SK-N-MC (cell line): Measurements from ENCODE around the gene ZPBP.

ENCODE experiments used
- DNase-seq: peaks from one replicate; pipeline ENCODE4 v3.0.0-alpha.2; 2011; ENCODE audit warnings: low read depth, low spot score
- H3K27ac ChIP-seq: fragments of 200-600 bp; sonication (generic); 2 replicates; pipeline ENCODE4 v1.5.1; 2016; ENCODE audit warnings: mixed run types
- H3K36me3 ChIP-seq: fragments of 200-600 bp; sonication (generic); 2 replicates; pipeline ENCODE4 v1.6.1; 2017; ENCODE audit warnings: antibody characterized with exemption, low read length, mixed read lengths; ENCODE audit not compliant: insufficient read depth
- H3K4me3 ChIP-seq: fragments of 200-600 bp; sonication (generic); 2 replicates; pipeline ENCODE4 v1.5.1; 2016
- H3K9ac ChIP-seq: fragments of 200-600 bp; sonication (generic); 2 replicates; pipeline ENCODE4 v1.8.0; 2017; ENCODE audit warnings: mixed run types, mixed read lengths; ENCODE audit not compliant: insufficient read length
- H3K9me3 ChIP-seq: fragments of 200-600 bp; sonication (generic); 2 replicates; pipeline ENCODE4 v1.6.1; 2017; ENCODE audit warnings: low read depth, mild to moderate bottlenecking, antibody characterized with exemption, low read length, moderate library complexity, mixed read lengths
- EZH2 ChIP-seq: fragments of 200-600 bp; sonication (generic); IDR thresholded peaks from one replicate; pipeline ENCODE4 v1.6.1; 2017; ENCODE audit warnings: antibody characterized with exemption
- FOXP2 ChIP-seq: optimal IDR thresholded peaks from 2 replicates; pipeline ENCODE3; 2011; ENCODE audit warnings: mild to moderate bottlenecking, moderate library complexity; ENCODE audit not compliant: insufficient read depth; ENCODE audit errors: extremely low read length, control extremely low read depth
- POLR2AphosphoS5 ChIP-seq: IDR thresholded peaks from 2 replicates; pipeline ENCODE4 v1.6.1; 2012; ENCODE audit warnings: mild to moderate bottlenecking, low read depth, low read length, borderline replicate concordance

Gene ZPBP

DNA sequence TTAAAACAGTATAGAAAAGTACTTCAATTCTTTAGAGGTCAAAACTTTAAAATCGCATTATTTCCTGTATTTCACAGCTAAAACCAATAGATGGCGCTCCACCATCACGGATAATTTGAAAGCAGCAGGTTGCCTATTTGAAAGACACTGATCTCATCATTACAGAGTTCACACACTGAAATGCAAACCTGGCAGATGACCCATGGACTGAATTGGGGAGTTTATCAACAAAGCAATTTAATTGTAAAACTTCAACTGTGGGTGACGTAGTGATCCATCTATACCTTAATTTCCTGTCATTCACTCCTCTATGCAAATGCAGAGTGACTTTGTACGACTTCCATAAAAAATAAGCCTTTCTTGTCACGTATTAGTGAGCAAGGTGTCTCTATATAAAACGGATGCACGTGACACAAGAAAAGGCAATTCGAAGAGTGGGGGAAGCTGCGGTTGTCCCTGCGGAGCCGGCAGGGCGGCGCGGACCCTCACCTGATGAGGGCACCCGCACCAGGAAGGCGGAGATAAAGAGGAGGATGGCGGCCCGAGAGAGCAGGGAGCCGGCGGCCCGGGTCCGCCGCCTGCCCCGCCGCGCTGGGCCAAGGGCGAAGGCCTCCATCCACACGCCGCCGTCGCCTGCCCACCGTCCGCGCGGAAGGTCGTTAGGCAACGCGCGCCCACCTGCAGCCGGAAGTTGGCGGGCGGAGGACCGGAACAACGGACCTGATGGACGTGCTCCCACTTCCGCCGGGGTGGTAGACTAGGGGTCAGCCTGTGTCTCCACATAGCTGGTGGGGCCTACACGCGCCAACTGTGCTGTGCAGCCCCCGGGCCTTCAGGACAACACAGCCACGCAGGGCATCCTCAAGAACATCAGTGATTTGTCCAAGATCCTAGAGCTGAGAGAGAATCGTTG is at the start of gene ZPBP:
Gene ZPBP (minus strand): TSS at position 668 of the 913 bp plus-strand sequence. CDS start 52 bp downstream, at position 616.
- Histone ChIP-seq H3K4me3 (no peak within 1 kb of the TSS), H3K36me3 (no peaks in the 10 kb centered on the region), H3K9me3 (no peaks in the 10 kb centered on the region), H3K9ac (no peak within 1 kb of the TSS), H3K27ac (no peak within 1 kb of the TSS)
- peak; percentile 14 for DNase-seq
- TF ChIP-seq EZH2 (no peak), POLR2AphosphoS5 (no peak), FOXP2 (no peak)

DNA sequence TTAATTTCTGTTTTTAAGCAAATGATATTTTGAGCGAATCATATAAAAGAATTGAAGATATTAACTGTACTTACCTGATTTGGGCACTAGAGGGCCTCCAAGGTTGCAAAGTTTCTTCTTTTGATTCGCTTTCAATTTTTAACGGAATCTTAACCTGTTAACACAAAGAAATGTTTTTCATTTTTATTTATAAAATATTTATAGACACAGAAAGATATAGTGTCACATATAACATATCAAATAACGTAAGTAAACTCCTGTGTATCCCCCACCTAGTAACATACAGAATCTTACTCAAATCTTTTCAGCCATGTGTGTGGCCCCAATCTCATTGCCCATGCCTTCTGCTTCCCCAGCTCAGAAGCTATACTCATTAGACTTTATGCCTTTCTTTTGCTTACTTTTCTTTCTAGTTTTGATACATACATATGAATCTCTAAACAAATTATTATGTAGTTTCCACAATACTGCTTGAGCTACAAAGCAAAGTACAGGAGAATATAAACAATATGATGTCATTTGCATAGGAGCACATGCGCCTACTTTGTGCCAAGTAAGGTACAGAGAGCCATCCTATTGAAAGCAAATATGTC is 49.5 kb upstream of the ZPBP start:
- no peak overlapping the region for H3K27ac ChIP-seq
- H3K9ac ChIP-seq: no peak overlapping the region
- no peaks in the 10 kb centered on the region for H3K9me3 ChIP-seq
- no peak for TF ChIP-seq POLR2AphosphoS5
- no peak for TF ChIP-seq EZH2
- no peak for TF ChIP-seq FOXP2
- no peak overlapping the region for H3K4me3 ChIP-seq
- no peaks in the 10 kb centered on the region for H3K36me3 ChIP-seq
- DNase-seq: peak; percentile 12

GRCh38 chr7:50141854-50142253 is 48.8 kb upstream of the ZPBP start:
- H3K27ac ChIP-seq: no peak overlapping the region
- H3K9me3 ChIP-seq: no peaks in the 10 kb centered on the region
- no peaks in the 10 kb centered on the region for H3K36me3 ChIP-seq
- DNase-seq: no peak
- H3K9ac ChIP-seq: no peak overlapping the region
- no peak overlapping the region for H3K4me3 ChIP-seq
- TF ChIP-seq EZH2: no peak
- TF ChIP-seq FOXP2: no peak
- TF ChIP-seq POLR2AphosphoS5: no peak

DNA sequence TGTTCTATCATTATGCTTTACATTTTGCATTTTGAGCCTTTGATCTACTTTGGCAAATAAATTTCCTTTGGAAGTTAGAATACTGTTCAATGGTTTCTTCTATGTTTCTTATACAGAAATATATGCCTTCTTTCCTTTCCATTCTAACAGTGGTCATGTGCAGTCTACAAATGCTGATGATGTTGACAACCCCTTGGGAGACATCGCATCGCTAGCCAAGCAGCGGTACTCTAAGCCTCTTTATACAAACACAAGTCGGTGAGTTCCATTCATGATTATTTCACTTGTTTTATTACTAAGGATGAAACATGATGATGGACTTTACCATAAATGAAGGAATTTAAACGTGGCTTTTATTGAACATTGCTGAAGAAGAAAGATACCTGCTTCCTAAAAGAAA is 48.1 kb upstream of the ZPBP start:
- TF ChIP-seq FOXP2 (no peak), EZH2 (no peak), POLR2AphosphoS5 (no peak)
- no peak for DNase-seq
- Histone ChIP-seq H3K9me3 (no peaks in the 10 kb centered on the region), H3K9ac (no peak overlapping the region), H3K27ac (no peak overlapping the region), H3K36me3 (no peaks in the 10 kb centered on the region), H3K4me3 (no peak overlapping the region)

DNA sequence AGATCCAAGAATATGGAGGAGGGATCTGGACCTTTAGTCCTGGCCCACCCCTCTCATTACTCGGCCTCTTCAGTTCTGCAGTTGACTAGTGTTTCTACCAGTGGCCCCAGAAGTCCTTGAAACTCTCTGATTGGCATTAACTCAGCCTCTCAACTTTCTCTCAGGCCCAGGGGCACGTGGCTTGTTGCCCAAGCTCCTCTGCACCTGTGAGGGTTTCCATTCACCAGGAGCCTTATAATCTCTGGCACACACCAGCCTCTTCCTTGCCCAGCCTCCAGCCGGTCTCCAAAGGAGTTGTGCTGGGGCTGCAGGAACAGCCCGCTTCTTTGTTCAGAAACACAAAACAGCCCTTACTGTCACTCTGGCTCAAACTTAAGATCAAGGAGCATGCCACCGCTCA is 47.6 kb upstream of the ZPBP start:
- Histone ChIP-seq H3K27ac (no peak overlapping the region), H3K36me3 (no peaks in the 10 kb centered on the region), H3K4me3 (no peak overlapping the region), H3K9ac (no peak overlapping the region), H3K9me3 (no peaks in the 10 kb centered on the region)
- no peak for DNase-seq
- TF ChIP-seq POLR2AphosphoS5 (no peak), EZH2 (no peak)

DNA sequence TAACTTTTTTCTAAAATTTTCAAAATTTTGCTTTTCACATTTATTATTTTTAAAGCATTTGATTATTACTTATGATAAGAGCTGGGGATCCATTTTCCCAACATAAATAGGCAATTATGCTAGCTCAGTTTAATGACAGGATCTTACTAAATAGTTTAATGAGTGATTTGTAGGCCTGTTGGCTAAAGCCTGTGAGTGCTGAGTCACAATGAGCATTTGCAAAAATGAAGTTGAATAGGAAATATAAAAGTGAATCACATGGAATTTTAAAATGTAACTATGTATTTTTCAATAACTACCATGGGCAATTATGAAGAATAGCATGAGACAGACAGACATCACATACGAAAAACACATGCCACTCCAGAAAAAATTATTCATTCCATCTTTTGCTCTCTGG is 45.1 kb upstream of the ZPBP start:
- no peak for DNase-seq
- Histone ChIP-seq H3K36me3 (no peaks in the 10 kb centered on the region), H3K9me3 (no peaks in the 10 kb centered on the region), H3K9ac (no peak overlapping the region), H3K27ac (no peak overlapping the region), H3K4me3 (no peak overlapping the region)
- TF ChIP-seq FOXP2 (no peak), POLR2AphosphoS5 (no peak), EZH2 (no peak)

DNA sequence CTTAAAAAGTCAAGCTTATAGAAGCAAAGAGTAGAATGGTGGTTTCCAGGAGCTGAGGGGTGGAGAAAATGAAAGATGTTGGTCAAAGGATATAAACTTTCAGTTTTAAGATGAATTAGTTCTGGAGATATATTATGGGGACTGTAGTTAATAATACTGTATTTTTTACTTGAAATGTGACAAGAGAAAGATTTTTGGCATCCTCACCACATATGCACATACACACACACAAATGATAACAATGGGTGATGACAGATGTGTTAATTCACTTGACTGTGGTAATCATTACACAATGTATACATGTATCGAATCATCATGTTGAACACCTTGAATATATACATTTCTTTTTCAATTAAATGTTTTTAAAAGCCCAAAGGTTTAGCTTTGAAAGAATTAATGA is 32.7 kb upstream of the ZPBP start:
- no peaks in the 10 kb centered on the region for H3K36me3 ChIP-seq
- no peak for DNase-seq
- TF ChIP-seq EZH2: no peak
- TF ChIP-seq FOXP2: no peak
- TF ChIP-seq POLR2AphosphoS5: no peak

DNA sequence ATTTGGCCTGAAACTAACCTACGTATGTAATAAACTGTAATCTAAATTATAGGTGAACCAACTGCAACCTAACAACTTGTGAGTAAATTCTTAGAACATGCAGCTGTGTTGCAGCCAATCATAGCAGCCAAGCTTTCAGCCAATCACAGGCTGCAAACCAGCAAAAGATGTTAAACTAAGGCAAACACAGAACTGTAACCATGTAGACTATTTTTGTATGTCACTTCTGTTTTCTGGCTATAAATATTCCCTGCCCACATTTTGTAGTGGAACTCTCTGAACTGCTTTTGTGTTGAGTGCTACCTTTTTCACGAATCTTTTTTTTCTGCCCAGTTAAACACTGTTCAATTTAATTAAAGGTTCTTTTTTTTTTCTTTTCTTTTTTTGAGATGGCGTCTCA is 28.2 kb upstream of the ZPBP start:
- TF ChIP-seq POLR2AphosphoS5 (no peak), FOXP2 (no peak), EZH2 (no peak)
- Histone ChIP-seq H3K9me3 (no peaks in the 10 kb centered on the region), H3K36me3 (no peaks in the 10 kb centered on the region), H3K27ac (no peak overlapping the region), H3K4me3 (no peak overlapping the region), H3K9ac (no peak overlapping the region)
- no peak for DNase-seq

More for the DNA sequence above, 32.7 kb upstream of the ZPBP start:
- Histone ChIP-seq H3K27ac (no peak overlapping the region), H3K4me3 (no peak overlapping the region), H3K9ac (no peak overlapping the region), H3K9me3 (no peaks in the 10 kb centered on the region)
